HG03354 (cell line): ENCODE results near the gene FKBP5.
"Not testable (repeated sequence)": the region's sequence is repeated elsewhere in the genome, so short reads cannot be mapped to it uniquely, and the experiment has no call there.

Experiments
- ATAC-seq: cut with Tn5 transposase; IDR thresholded peaks from one replicate; pipeline ENCODE4 v1.9.1; 2021; ENCODE audit warnings: mild to moderate bottlenecking; ENCODE audit not compliant: unreplicated experiment, poor library complexity, severe bottlenecking

The FKBP5 gene

DNA sequence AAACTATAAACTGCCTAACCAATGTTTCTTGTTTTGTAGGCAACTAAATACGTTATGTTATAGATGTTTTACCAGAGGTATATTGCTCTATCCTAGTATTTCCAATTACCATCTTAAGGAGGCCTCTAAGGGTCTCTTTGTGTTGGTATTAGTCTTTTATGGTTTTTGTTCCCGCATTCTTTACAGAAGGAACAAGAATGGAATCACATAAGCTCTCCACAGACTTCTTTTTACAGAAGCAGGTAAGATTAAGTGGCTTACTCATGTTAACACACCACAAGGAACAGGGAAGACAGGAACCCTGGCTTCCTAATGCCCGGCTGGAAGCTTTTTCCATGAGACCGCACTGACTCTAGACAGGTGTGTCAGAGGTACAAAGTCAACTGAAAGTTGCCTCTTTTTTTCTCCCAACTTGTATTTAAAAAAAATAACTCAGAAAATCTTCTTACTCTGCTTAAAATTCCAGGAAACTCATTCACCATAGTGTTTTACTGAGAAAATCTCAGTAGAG is 55.1 kb downstream of the FKBP5 start:
- ATAC-seq: no peak

DNA sequence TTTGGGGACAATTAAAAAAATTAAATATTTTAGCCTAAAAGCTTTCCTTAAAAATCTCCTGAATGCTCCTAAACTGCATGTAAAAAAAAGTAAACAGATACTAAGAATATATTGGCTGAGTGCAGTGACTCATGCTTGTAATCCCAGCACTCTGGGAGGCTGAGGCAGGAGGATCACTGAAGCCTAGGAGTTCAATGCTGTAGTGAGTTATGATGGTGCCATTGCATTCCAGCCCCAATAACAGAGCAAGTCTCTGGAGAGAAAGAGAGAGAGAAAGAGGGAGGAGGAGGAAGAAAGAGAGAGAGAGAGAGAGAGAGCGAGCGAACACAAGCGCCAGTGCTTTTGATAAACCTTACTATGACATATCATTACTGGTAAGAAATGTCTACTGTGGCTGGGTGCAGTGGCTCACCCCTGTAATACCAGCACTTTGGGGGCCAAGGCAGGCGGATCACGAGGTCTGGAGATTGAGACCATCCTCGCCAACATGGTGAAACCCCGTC is 58.8 kb downstream of the FKBP5 start:
- ATAC-seq: no peak

DNA sequence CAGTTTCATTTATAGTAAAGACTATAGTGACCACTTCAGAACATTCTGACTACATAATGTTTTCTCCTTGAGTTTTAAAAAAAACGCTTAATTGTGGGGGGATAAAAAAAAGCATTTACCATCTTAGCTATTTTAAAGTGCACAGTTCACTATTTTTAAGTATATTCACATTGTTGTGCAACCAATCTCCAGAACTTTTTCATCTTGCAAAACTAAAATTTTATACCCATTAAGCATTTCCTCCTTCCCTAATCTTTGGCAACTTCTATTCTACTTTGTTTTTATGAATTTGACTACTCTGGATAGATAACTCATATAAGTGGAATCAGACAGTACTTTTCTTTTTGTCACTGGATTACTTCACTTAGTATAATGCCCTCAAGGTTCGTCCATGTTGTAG is 62.3 kb downstream of the FKBP5 start:
- no peak for ATAC-seq

DNA sequence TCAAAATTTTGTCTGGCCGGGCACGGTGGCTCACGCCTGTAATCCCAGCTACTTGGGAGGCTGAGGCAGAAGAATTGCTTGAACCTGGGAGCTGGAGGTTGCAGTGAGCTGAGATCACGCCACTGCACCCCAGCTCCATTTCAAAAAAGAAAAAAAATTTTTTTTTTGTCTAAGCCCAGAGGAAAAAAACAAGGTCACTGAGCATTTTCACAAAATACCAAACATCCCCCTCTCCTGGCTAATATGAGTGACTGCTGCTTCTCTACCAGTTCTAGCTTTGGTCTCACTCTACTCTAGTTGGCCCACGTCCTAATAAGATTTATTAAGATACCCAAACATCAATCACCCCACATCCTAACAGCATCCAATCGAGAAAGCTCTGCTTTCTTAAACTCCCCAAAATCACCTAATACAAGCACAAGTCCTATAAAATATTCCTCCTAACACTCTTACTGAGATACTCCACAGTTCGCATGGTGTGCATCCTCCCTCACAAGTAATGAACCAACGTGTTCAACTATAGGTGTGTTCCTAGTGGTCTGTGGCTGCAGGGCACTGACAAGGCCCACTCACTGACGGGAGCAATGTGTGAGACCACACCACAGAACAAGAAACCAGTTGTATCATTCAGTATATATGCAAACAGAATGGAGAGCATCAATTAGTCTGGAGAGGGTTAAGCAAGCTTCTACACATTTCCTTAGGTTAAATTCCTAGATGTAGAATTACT is 64.2 kb downstream of the FKBP5 start:
- no peak for ATAC-seq

DNA sequence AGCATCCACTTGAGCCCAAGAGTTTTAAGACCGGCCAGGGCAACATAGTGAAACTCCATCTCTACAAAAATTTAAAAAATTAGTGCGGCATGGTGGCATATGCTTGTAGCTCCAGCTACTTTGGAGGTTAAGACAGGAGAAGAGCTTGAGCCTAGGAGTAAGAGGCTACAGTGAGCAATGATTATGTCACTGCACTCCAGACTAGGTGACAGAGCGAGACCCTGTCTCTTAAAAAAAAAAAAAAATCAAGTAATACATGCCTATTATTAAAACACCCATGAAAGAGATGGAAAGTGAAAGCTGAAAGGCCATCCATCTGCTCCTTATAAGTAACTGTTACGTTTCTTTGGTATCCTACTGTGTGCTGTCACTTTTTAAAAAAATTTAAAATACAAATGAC is 66.4 kb downstream of the FKBP5 start:
- no peak for ATAC-seq

DNA sequence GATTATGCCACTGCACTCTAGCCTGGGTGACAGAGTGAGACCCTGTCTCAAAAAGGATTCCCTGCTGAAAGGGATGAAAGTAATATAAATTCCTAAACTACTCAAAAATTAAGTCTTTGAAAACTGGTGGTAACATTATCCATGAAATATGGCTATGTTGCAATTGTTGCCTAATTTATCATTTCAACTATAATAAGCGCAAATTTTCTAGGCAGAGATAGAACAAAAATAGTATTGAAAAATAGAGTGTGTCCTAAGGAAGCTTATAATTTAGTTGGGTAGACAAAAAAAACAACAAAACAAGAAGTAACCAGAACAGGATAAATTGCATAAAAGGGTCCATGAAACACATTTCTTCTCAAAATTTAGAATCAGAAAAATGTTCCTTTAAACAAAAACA is 68.0 kb downstream of the FKBP5 start:
- ATAC-seq: no peak

DNA sequence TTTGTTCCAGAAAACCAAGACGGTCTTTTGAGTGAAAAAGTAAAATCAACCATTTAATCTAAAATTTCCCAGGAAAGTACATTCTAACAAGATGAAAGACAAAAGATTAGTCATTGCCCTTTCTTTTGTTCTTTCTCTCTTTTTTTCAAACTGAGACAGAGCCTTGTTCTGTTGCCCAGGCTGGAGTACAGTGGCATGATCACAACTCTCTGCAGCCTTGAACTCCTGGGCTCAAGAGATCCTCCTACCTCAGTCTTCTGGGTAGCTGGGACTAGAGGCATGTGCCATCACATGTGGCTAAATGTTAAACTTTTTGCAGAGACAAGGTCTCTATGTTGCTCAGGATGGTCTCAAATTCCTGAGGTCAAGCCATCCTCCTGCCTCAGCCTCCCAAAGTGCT is 75.0 kb downstream of the FKBP5 start:
- ATAC-seq: no peak

DNA sequence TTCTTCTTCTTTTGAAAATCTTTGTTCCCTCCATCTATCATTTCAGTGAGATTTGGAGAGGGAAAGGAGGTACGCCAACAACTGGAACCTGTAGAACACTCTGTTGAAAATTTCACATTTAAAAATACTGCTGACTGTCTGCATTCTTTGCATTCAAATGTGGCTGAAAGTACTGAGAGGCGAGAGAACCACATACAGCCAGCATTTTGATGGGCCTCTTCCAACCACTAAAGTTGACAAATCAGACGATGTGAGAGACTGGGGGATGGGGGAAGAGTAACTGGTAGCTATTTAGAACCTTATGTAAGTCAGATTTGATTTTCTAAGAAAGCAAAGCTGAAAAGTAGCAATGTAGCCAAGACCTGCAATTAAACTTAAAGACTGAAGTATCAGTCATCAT is 77.5 kb downstream of the FKBP5 start:
- no peak for ATAC-seq

DNA sequence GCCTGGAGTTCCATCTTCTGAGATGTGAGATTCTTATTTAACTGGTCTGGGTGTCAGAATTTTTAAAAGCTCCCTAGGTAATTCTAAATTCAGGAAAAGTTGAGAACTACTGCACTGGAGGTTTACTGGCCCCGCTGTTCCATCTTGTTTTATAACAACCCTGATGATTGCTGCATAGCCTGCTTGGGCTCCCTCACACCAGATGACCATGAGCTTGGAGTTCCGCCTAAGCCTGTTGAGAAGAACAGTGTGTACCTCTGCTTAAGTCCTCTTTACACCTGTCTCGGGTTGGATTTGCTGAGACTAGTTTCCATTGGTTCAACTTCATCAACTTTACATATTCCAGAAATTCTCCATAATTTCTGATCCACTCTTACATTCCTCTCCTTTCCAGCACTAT is 77.9 kb downstream of the FKBP5 start:
- ATAC-seq: no peak

DNA sequence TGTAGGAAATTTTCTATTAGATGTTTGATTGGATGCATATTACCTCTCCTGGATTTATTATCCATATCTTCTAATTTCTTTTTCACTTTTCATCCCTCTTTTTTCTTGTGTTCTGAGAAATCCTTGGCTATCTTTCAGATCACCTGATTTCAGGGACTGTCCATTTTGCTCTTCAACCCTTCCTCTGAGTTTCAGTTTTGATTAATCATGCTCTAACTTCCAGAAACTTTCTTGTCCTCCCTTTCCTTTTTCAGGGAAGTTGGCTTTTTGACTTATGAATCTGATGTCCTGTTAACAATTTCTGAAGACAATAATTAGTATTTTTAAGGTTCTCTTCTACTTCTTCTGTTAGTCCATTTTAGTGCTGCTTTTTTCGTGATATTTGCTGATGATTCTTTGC is 79.1 kb downstream of the FKBP5 start:
- no peak for ATAC-seq

DNA sequence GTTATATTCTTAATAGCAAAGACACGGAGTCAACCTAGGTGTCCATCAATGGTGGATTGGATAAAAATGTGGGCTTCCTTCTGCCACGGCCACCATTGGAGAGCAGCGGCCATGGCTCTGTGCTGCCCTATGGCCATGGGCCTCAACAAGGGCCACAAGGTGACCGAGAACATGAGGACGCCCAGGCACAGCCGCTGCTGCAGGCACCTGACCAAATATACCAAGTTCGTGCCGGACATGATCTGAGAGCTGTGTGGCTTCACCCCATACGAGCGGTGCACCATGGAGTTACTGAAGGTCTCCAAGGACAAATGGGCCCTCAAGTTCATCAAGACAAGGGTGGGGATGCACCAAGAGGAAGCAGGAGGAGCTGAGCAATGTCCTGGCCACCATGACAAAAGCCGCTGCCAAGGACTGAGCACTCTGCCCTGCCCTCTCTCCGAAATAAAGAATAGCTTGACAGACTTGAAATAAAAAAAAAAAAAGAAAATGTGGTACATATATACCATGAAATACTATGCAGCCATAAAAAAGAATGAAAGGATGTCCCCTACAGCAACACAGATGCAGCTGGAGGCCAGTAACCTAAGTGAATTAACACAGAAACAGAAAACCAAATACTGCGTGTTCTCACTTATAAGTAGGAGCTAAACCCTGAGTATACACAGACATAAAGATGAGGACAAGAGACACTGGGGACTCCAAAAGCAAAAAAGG is 81.0 kb downstream of the FKBP5 start:
- no peak for ATAC-seq

DNA sequence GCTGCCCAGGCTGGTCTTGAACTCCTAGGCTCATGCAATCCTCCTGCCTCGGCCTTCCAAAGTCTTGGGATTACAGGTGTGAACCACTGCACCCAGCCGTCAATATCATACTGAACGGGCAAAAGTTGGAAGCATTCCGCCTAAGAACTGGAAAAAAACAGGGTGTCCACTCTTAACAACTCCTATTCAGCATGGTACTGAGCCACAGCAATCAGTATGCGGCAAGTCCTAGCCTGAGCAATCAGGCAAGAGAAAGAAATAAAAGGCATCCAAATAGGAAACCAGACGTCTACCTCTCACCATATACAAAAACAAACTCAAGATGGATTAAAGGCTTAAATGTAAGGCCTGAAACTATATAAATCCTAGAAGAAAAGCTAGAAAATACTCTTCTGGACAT is 83.1 kb downstream of the FKBP5 start:
- ATAC-seq: no peak

DNA sequence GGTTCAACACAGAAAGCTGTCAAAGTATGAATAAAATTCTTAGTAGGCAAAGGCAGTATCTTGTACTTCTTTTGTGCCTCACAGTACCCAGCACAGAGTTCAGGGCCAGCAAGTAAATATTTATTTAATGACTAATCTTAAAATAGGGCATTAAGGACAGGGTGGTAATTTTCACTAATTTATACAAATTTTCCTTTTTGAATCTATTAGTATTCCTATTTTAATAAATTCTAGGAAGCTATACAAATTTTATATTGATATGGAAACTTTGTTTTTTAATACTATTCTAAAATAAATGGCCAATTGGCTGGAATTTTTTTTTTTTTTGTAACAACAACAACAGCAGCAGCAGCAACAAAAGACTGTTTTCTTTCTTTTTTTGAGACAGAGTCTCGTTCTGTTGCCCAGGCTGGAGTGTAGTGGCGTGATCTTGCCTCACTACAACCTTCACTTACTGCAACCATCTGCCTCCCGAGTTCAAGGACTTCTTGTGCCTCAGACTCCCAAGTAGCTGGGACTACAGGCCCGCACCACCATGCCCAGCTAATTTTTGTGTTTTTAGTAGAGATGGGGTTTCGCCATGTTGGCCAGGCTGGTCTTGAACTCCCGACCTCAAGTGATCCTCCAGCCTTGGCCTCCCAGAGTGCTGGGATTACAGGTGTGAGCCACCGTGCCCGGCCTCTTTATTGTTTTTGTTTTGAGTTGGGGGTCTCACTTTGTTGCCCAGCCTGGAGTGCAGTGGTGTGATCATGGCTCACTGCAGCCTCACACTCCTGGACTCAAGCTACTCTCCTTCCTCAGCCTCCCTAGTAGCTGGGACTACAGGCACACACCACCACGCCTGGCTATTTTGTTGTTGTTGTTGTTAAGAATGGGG is 85.2 kb downstream of the FKBP5 start:
- no peak for ATAC-seq

DNA sequence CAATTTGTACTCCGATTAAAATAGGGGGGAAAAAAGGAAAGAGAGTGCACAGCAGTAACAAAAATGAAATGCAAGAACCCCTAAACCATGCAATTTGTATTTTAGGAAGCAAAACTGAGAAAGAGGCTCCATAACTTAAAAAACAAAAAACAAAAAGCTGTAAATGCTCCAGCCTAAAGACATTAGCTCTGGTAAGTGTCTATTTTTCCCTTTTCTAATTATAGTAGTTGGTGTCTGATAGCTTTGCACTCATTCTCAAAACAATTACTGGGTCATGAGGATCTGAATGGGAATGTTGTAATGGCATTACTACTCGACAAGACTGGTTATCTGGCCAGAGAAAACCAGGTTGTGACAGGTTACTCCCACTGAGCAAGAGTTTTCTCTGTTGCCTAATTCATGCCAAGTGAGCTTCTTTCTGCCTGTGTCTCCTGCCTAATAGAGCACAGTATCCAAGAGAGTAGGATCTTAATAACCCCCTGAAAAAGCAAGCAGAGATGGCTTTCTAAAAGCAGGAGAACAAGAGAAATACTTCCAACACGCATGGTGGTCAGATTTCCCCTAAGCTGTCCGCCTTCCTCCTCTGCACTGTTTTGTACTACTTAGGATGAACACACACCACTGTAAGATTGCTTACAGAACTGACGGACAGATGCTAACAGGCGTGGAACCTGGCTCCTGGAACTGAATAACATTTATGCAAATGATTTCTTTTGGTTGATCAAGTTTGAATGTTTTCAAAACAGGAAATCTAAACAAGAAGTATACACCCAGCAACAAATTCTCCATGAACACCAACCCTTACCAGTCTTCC is 86.4 kb downstream of the FKBP5 start:
- no peak for ATAC-seq

DNA sequence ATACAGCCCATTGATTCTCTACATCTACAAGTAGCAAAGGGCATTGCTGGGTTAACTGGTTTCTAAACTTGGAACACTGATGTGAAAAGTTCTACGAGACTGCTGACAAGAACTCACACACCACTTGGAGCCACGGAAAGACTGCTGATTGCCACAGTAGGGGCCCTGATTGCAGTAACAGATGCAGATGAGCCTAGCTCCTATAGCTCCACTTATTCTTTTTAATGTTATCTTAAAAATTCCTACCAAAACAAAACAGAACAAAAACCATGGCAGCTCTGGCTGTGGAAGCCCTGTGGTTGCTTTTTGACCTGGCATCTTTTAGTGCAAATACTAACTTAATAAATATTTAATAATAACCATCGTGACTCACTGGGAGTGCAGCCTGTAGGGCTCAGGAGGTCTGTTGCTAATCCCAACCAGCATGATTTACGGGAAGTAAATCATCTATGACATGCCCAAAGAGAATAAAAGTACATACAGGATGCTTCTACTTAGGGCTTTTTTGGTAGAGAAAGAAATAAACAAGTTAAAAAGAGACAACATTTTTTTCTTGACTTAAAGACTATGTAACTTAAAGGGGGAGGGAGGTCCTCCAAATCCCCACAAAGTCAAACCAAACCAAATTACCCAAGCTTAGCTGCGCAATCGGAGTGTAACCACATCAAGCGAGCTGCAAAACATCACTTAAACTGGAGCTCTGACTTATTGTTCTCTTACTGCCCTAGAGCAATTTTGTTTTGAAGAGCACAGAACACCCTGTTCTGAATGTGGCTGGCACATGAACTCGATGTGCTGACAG is 87.2 kb downstream of the FKBP5 start:
- no peak for ATAC-seq

DNA sequence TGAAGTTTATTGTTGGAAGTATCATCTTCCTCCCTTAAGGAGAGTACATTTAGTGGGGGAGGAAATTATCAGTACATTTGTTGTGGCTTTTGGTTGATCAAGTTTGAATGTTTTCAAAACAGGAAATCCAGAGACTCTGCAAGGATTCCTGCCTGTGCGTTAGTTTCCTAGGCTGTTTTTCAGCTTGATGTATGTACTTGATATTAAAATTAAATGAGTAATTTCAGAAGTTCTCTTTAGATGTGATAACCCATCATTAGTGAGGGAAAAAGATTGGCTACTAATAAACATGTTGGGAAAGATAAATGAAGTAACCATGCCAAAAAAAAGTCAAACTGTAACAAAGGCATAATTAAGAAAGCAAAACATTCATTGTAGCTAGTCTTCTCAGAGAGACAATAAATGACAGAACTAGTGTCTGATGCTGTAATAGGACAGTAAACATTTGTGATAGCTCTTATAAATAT is 88.0 kb downstream of the FKBP5 start:
- no peak for ATAC-seq

DNA sequence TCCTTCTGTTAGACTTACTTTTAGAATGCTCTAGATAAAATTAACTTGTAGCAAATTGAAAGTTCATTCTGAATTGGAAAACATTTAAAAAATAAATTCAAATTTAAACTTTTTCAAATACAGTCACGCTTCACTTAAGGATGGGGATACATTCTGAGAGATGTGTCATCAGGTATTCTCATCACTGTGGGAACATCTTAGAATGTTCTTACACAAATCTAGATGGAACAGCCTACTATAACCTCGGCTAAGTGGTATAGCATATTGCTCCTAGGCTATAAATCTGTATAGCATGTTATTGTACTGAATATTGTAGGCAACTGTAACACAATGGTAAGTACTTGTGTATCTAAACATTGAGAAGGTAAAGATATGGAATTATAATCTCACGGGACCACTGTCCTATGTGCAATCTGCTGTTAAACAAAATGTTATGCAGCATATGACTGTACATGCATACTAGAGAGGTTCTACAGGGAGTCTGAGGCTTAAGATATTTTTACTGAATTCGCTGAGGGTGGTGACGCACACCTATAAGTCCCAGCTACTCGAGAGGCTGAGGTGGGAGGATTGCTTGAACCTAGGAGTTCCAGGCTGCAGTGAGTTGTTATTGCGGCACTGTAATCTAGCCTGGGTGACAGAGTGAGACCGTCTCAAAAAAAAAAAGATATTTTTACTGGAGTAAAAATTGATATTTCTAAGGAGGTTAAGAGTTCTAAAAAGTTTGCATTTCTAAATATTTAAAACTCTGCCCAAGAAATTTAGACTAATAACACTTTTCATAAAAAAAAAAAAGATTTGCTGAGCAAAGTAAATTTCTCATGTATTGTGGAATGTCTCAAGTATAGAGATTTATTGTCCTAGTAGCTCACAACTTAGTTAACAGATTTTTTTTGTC is 88.7 kb downstream of the FKBP5 start:
- no peak for ATAC-seq

DNA sequence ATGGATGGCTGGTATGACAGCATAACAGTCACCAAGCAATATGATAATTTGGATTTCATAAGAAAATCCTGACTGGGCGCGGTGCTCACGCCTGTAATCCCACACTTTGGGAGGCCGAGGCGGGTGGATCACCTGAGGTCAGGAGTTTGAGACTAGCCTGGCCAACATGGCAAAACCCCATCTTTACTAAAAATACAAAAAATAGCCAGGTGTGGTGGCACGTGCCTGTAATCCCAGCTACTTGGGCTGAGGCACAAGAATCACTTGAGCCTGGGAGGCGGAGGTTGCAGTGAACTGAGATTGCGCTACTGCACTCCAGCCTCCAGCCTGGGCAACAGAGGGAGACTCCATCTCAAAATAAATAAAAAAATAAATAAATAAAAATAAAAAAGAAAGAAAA is 90.1 kb downstream of the FKBP5 start:
- not testable (repeated sequence) for ATAC-seq
